ENCODE results near the gene B4GALT2. TPM values are rescaled to one million over a fixed set of nuclear protein-coding genes. Genes with fewer than 3 reads are reported as not detected.

Gene B4GALT2
- total RNA-seq, 2 donors from 2014 or later = 62.7 to 72.7 TPM

GRCh38 chr1:43945674-43946235, 33.3 kb upstream of the B4GALT2 start:
- peaks cover 3% of the 10 kb centered on the region for H3K36me3 Mint-ChIP-seq (ENCODE audit: low read depth)
- WGBS, 2 experiments (ENCODE audit: insufficient coverage in 1 of 2, insufficient read length in 1 of 2) = 78 to 88% methylated on average over 3 of the region's 3 CpGs

GRCh38 chr1:43946236-43947060, 32.6 kb upstream of the B4GALT2 start, which contains the start of gene IPO13:
TSS of gene IPO13 (plus strand) at chr1:43946950. CDS start at chr1:43947601, 651 bp downstream.
- Mint-ChIP-seq H3K27ac (peak within 1 kb of the TSS; percentile 96), H3K4me1 (peaks cover 10% of the 10 kb centered on the region), H3K9me3 (no peaks in the 10 kb centered on the region), H3K4me3 (peak within 1 kb of the TSS; percentile 83), H3K36me3 (ENCODE audit: low read depth) (peaks cover 3% of the 10 kb centered on the region), H3K27me3 (ENCODE audit: insufficient read depth) (peaks cover 5% of the 10 kb centered on the region)
- DNase-seq = peak; percentile 99
- peak; percentile 85 for TF ChIP-seq CTCF (conservative IDR thresholded peaks at IDR 0.05)
- Histone ChIP-seq H3K9ac (ENCODE audit: extremely low read depth, low read length, poor library complexity, severe bottlenecking) (peak within 1 kb of the TSS; percentile 98), H3K9me3 (ENCODE audit: control insufficient read depth, low read length) (no peaks in the 10 kb centered on the region), H3K27ac (ENCODE audit: low read depth, low read length) (peak within 1 kb of the TSS; percentile 99), H3K4me3 (ENCODE audit: low read length) (peak within 1 kb of the TSS; percentile 95), H3K4me1 (ENCODE audit: control insufficient read depth, insufficient read depth, low read length) (peaks cover 10% of the 10 kb centered on the region), H3K27me3 (ENCODE audit: control insufficient read depth, insufficient read depth, low read length, poor library complexity, severe bottlenecking) (no peaks in the 10 kb centered on the region), H3K36me3 (ENCODE audit: control insufficient read depth, insufficient read depth, low read length) (peaks cover 12% of the 10 kb centered on the region)
- 1% methylated on average over 40 to 74 of the region's 74 CpGs for WGBS, 2 experiments (ENCODE audit: insufficient coverage in 1 of 2, insufficient read length in 1 of 2)

More at GRCh38 chr1:43945674-43946235, 33.3 kb upstream of the B4GALT2 start:
- no peak for DNase-seq
- Histone ChIP-seq H3K4me1 (ENCODE audit: control insufficient read depth, insufficient read depth, low read length) (peaks cover 10% of the 10 kb centered on the region), H3K27me3 (ENCODE audit: control insufficient read depth, insufficient read depth, low read length, poor library complexity, severe bottlenecking) (no peaks in the 10 kb centered on the region), H3K9ac (ENCODE audit: extremely low read depth, low read length, poor library complexity, severe bottlenecking) (peak overlapping the region; percentile 98), H3K36me3 (ENCODE audit: control insufficient read depth, insufficient read depth, low read length) (peaks cover 11% of the 10 kb centered on the region), H3K9me3 (ENCODE audit: control insufficient read depth, low read length) (no peaks in the 10 kb centered on the region), H3K27ac (ENCODE audit: low read depth, low read length) (no peak overlapping the region), H3K4me3 (ENCODE audit: low read length) (peak overlapping the region; percentile 95)
- H3K4me3 Mint-ChIP-seq = peak overlapping the region; percentile 83
- peaks cover 10% of the 10 kb centered on the region for H3K4me1 Mint-ChIP-seq
- H3K27ac Mint-ChIP-seq = peak overlapping the region; percentile 95
- H3K27me3 Mint-ChIP-seq (ENCODE audit: insufficient read depth) = peaks cover 5% of the 10 kb centered on the region
- H3K9me3 Mint-ChIP-seq = no peaks in the 10 kb centered on the region
- TF ChIP-seq CTCF (conservative IDR thresholded peaks at IDR 0.05) = no peak

GRCh38 chr1:43947061-43947873, 31.7 kb upstream of the B4GALT2 start:
- H3K36me3 Mint-ChIP-seq (ENCODE audit: low read depth) = peaks cover 3% of the 10 kb centered on the region
- Histone ChIP-seq H3K9ac (ENCODE audit: extremely low read depth, low read length, poor library complexity, severe bottlenecking) (peak overlapping the region; percentile 98), H3K9me3 (ENCODE audit: control insufficient read depth, low read length) (no peaks in the 10 kb centered on the region), H3K27ac (ENCODE audit: low read depth, low read length) (peak overlapping the region; percentile 99), H3K36me3 (ENCODE audit: control insufficient read depth, insufficient read depth, low read length) (peaks cover 12% of the 10 kb centered on the region), H3K4me3 (ENCODE audit: low read length) (peak overlapping the region; percentile 95), H3K4me1 (ENCODE audit: control insufficient read depth, insufficient read depth, low read length) (peaks cover 10% of the 10 kb centered on the region), H3K27me3 (ENCODE audit: control insufficient read depth, insufficient read depth, low read length, poor library complexity, severe bottlenecking) (no peaks in the 10 kb centered on the region)
- H3K9me3 Mint-ChIP-seq = no peaks in the 10 kb centered on the region
- WGBS, 2 experiments (ENCODE audit: insufficient coverage in 1 of 2, insufficient read length in 1 of 2) = 18 to 52% methylated on average over 2 to 27 of the region's 27 CpGs
- TF ChIP-seq CTCF (conservative IDR thresholded peaks at IDR 0.05) = no peak
- peak overlapping the region; percentile 83 for H3K4me3 Mint-ChIP-seq
- DNase-seq = no peak
- H3K4me1 Mint-ChIP-seq = peaks cover 10% of the 10 kb centered on the region
- H3K27me3 Mint-ChIP-seq (ENCODE audit: insufficient read depth) = peaks cover 5% of the 10 kb centered on the region
- H3K27ac Mint-ChIP-seq = peak overlapping the region; percentile 96

All from endodermal cell (in vitro differentiated cells).